Esophagus muscularis mucosa (tissue), 3 donors: ENCODE results near the gene RAPH1.

Experiments used
- CTCF ChIP-seq, 3 experiments: fragments of 200-600 bp in 2 of 3; fragments of 450-650 bp in 1 of 3; sonication (generic) in 2 of 3; IDR thresholded peaks; one replicate each; pipeline ENCODE4 v1.5.1; 2017 to 2019; ENCODE audit warnings: antibody characterized with exemption in 3 of 3, mild to moderate bottlenecking in 2 of 3, moderate library complexity in 1 of 3
- POLR2A ChIP-seq: fragments of 450-650 bp; IDR thresholded peaks from one replicate; pipeline ENCODE4 v1.6.1; 2017; ENCODE audit warnings: antibody characterized with exemption, moderate library complexity, mild to moderate bottlenecking, low read depth

DNA sequence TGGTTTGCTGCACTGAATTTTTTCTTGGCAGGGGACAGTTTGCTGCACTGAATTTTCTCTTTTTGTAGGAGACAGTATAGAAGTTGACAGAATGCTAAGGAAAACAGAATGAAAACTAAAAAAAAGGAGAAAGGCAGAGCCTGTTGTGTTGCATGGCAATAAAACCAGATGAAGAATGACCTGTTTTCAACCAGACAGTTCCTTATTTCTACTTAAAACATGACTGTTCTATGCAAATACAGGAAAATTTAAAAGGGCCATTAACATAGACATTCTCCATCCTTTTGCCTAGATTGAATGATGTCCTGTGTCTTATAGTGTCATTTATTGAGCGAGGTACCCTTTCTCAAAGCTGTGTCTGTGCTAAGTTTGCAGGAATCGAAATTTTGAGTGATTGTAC is 173.6 kb downstream of the RAPH1 start:
- TF ChIP-seq POLR2A (no peak), CTCF (IDR thresholded peaks at IDR 0.05) (no peak)
